Measurements from ENCODE around the gene UNC13A.

UNC13A gene

DNA sequence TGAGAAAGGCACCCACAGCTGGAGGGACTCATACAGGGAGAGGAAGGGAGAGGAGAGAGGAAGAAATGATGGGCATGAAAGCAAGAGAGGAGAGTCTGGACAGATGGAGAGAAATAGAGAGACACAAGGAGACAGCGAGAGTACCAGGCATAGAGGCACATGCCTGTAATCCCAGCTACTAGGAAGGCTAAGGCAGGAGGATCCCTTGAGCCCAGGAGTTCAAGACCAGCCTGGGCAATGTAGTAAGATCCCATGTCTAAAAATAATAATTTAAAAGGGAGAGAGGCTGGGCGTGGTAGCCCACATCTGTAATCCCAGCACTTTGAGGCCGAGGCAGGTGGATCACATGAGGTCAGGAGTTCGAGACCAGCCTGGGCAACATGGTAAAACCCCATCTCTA, 9.3 kb downstream of the UNC13A start:
- TF ChIP-seq TCF4 (CRISPR knock-in tag; IDR thresholded peaks at IDR 0.05; ENCODE audit: borderline replicate concordance) (no peak), CSDC2 (CRISPR knock-in tag; IDR thresholded peaks at IDR 0.05) (no peak), RARB (CRISPR knock-in tag; IDR thresholded peaks at IDR 0.05) (no peak), ESRRG (CRISPR knock-in tag; IDR thresholded peaks at IDR 0.05) (no peak), OSR1 (CRISPR knock-in tag; IDR thresholded peaks at IDR 0.05) (no peak), GLIS3 (CRISPR knock-in tag; IDR thresholded peaks at IDR 0.05) (no peak), TOX (CRISPR knock-in tag; IDR thresholded peaks at IDR 0.05; ENCODE audit: borderline replicate concordance) (no peak), BACH2 (CRISPR knock-in tag; IDR thresholded peaks at IDR 0.05; ENCODE audit: borderline replicate concordance) (no peak), ARNTL (CRISPR knock-in tag; IDR thresholded peaks at IDR 0.05; ENCODE audit: borderline replicate concordance, low read depth) (no peak), ZC3H10 (CRISPR knock-in tag; IDR thresholded peaks at IDR 0.05) (no peak), ZNF565 (CRISPR knock-in tag; conservative IDR thresholded peaks at IDR 0.05; ENCODE audit: low read depth) (no peak), ZNF8 (CRISPR knock-in tag; IDR thresholded peaks at IDR 0.05) (no peak)
- TF ChIP-seq, protein P1, sequence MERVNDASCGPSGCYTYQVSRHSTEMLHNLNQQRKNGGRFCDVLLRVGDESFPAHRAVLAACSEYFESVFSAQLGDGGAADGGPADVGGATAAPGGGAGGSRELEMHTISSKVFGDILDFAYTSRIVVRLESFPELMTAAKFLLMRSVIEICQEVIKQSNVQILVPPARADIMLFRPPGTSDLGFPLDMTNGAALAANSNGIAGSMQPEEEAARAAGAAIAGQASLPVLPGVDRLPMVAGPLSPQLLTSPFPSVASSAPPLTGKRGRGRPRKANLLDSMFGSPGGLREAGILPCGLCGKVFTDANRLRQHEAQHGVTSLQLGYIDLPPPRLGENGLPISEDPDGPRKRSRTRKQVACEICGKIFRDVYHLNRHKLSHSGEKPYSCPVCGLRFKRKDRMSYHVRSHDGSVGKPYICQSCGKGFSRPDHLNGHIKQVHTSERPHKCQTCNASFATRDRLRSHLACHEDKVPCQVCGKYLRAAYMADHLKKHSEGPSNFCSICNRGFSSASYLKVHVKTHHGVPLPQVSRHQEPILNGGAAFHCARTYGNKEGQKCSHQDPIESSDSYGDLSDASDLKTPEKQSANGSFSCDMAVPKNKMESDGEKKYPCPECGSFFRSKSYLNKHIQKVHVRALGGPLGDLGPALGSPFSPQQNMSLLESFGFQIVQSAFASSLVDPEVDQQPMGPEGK (CRISPR knock-in tag; IDR thresholded peaks at IDR 0.05; ENCODE audit: borderline replicate concordance) = no peak
- TF ChIP-seq, protein P2, sequence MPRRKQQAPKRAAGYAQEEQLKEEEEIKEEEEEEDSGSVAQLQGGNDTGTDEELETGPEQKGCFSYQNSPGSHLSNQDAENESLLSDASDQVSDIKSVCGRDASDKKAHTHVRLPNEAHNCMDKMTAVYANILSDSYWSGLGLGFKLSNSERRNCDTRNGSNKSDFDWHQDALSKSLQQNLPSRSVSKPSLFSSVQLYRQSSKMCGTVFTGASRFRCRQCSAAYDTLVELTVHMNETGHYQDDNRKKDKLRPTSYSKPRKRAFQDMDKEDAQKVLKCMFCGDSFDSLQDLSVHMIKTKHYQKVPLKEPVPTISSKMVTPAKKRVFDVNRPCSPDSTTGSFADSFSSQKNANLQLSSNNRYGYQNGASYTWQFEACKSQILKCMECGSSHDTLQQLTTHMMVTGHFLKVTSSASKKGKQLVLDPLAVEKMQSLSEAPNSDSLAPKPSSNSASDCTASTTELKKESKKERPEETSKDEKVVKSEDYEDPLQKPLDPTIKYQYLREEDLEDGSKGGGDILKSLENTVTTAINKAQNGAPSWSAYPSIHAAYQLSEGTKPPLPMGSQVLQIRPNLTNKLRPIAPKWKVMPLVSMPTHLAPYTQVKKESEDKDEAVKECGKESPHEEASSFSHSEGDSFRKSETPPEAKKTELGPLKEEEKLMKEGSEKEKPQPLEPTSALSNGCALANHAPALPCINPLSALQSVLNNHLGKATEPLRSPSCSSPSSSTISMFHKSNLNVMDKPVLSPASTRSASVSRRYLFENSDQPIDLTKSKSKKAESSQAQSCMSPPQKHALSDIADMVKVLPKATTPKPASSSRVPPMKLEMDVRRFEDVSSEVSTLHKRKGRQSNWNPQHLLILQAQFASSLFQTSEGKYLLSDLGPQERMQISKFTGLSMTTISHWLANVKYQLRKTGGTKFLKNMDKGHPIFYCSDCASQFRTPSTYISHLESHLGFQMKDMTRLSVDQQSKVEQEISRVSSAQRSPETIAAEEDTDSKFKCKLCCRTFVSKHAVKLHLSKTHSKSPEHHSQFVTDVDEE (CRISPR knock-in tag; IDR thresholded peaks at IDR 0.05) = no peak
- TF ChIP-seq, protein P3, sequence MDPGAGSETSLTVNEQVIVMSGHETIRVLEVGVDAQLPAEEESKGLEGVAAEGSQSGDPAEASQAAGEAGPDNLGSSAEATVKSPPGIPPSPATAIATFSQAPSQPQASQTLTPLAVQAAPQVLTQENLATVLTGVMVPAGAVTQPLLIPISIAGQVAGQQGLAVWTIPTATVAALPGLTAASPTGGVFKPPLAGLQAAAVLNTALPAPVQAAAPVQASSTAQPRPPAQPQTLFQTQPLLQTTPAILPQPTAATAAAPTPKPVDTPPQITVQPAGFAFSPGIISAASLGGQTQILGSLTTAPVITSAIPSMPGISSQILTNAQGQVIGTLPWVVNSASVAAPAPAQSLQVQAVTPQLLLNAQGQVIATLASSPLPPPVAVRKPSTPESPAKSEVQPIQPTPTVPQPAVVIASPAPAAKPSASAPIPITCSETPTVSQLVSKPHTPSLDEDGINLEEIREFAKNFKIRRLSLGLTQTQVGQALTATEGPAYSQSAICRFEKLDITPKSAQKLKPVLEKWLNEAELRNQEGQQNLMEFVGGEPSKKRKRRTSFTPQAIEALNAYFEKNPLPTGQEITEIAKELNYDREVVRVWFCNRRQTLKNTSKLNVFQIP (CRISPR knock-in tag; IDR thresholded peaks at IDR 0.05; ENCODE audit: borderline replicate concordance, low read depth) = no peak

DNA sequence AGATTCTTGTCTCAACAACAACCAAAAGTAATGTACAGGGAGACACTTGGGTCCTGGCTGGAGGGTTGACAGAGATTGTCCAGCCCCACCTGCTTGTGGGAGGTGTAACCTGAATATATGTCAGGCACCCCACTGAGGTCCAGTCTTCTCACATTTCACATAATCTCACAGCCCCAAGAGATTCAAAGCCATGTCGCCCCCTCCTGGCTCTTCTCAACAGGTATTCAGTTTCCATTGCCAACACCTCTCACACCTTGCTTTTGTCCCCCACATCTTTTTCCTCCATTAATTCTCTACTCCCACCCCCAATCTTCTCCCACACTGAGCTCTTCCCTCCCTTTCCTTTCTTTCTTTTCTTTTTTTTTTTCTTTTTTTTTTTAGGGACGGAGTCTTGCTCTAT, 11.2 kb downstream of the UNC13A start:
- ATAC-seq = no peak

More for the DNA sequence above, 9.3 kb downstream of the UNC13A start:
- no peak for ATAC-seq

DNA sequence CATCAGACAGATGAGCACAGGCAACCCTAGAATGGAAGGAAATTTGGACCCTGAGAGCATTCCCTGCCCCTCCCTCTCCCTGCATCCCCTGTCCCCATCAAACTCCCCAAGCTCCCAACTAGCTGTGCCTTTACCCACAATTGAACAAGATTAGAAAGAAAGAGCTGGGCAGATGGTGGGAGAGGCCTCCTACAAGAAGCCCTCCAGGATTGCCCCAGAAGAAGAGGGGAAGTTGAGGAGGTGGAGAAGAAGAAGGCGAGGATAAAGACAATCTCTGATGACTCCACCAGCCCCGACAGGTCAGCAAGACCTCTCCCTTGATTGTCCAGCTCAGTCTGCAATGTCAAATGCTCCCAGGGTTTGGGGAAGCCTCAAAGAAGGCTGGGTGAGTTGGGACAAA, 11.9 kb downstream of the UNC13A start:
- ATAC-seq = no peak
- no peak for TF ChIP-seq BACH2 (CRISPR knock-in tag; IDR thresholded peaks at IDR 0.05; ENCODE audit: borderline replicate concordance)
- no peak for TF ChIP-seq SNAI2 (CRISPR knock-in tag; IDR thresholded peaks at IDR 0.05)
- no peak for TF ChIP-seq PPARA (CRISPR knock-in tag; IDR thresholded peaks at IDR 0.05; ENCODE audit: borderline replicate concordance)
- TF ChIP-seq OSR1 (CRISPR knock-in tag; IDR thresholded peaks at IDR 0.05) = no peak
- TF ChIP-seq, protein P2 (CRISPR knock-in tag; IDR thresholded peaks at IDR 0.05) = no peak
- no peak for TF ChIP-seq ZNF565 (CRISPR knock-in tag; conservative IDR thresholded peaks at IDR 0.05; ENCODE audit: low read depth)
- TF ChIP-seq TOX (CRISPR knock-in tag; IDR thresholded peaks at IDR 0.05; ENCODE audit: borderline replicate concordance) = no peak
- TF ChIP-seq, protein P3 (CRISPR knock-in tag; IDR thresholded peaks at IDR 0.05; ENCODE audit: borderline replicate concordance, low read depth) = no peak
- no peak for TF ChIP-seq GLIS3 (CRISPR knock-in tag; IDR thresholded peaks at IDR 0.05)

More for the DNA sequence above, 11.2 kb downstream of the UNC13A start:
- no peak for TF ChIP-seq ZNF565 (CRISPR knock-in tag; conservative IDR thresholded peaks at IDR 0.05; ENCODE audit: low read depth)
